NCI-H2227 (cell line): ENCODE measurements around the gene IGFBP3.

Experiments
- DNase-seq: peaks from one replicate; lab custom pipeline; 2025; ENCODE audit not compliant: unreplicated experiment; lab: John Stamatoyannopoulos, UW

The IGFBP3 gene

DNA sequence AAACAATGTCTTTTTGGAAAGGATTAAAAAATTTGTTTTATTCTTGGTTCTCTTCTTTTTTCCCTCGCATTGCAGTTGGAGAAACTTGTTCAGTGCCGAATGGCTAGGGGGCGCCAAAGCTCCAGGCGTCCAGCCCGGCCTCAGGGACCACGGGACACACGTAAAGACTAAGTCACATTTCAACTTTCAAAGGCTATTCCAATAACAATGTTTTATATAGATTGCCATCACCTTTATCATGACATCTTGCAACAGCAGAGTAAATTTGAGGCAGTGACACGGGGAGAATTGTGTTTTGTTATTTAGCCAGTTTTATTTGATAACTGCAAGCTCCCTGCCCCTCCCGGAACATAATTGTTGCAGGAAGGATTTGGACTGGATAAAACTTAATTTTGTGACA is 2.2 kb upstream of the IGFBP3 start:
- peak; percentile 6 for DNase-seq

DNA sequence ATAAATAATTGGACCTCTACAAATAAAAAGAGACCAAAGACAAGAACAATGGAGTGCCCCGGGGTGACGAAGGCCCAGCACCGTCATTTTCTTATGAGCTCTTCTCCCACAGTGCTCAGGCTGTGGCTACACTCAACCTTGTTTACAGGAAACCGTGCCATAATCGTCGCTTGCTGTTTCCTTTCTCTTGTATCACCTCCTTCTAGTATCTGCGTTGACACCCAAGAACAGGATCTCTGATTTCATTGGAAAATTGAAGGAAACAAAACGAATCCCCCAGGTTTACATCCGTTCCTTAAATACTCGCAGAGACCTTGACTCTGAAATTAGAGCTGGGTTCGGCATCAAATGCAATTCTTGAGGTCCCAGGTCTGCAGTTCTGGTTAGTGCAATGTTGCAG is 1.7 kb upstream of the IGFBP3 start:
- no peak for DNase-seq

- DNase-seq = no peak
These were observed 837 bp upstream of the IGFBP3 start for GRCh38 chr7:45921699-45922519.

DNA sequence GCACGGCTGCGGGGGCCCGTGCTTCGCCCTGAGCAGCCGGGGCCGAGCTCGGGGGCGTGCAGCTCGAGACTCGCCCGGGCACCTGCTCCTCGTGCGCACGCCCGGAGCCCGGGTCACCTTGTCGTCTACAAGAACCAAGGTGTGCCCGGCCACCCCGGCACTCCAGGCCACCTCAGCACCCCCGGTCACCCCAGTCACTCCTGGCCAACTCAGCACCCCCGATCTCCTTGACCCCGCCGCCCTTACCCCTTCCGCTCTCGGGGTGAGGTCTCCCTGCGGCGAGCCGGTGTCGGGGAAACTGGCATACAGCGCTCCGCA is 268 bp upstream of the IGFBP3 start:
- no peak for DNase-seq

- DNase-seq = no peak
These were observed 1.0 kb downstream of the IGFBP3 start for GRCh38 chr7:45919993-45920459.

DNA sequence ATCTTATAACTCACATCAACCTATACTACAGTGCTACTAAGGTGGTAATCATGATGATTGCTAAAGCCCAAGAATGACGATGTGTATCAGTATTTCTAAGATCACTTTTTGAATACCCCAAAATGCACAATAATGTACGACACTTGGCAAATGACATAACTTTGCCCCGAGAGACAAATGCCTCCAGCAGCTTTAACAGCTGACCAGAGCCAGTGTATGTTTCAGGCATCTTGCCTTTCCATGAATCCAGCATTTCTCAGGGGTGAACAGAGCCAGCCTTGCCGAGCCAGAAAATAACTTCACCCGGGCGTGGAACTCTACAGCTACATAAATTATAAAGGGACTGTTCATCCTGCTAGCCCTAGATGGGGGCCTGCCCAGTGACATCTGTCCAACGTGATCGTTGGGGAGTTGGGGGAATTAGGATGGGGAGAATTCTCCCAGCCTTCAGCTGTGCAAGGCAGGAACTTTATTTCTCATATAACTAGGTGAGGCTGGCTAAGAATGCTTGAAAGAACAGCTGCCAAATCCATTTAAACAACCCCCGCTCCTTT is 1.8 kb downstream of the IGFBP3 start:
- no peak for DNase-seq

- DNase-seq = no peak
These were observed 2.5 kb downstream of the IGFBP3 start for GRCh38 chr7:45918556-45918955.

- peak; percentile 34 for DNase-seq
These were observed 3.4 kb downstream of the IGFBP3 start for GRCh38 chr7:45917658-45918057.

DNA sequence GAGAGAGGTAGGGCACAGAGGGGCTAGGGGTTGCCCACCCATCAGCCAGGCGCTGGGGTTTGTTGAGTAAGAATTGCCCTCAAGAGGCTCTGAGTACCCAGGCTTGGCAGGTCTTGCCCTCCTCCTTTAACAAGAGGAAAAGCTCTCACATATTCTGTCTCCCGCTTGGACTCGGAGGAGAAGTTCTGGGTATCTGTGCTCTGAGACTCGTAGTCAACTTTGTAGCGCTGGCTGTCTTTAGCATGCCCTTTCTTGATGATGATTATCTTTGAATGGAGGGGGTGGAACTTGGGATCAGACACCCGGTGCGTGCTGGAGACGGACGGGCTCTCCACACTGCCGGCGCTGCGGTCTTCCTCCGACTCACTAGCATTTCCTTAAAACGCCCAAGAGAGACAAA is 4.0 kb downstream of the IGFBP3 start:
- DNase-seq = no peak

DNA sequence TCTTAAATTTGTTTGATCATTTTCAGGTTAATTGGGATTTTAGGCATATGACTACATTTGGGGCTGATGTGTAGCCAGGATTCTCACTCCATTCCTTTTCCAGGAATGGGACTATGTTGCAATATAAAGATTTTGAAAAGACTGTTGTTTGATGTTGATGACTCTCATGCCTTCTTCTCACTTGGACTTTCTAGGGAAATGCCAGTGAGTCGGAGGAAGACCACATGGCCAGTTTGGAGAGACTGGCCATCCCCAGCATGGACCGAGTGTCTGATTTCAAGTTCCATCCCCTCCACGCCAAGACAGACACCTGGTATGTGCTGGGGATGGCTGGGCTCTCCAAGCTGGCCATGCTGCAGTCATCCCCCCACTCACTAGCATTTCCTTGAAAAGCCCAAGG is 5.5 kb downstream of the IGFBP3 start:
- DNase-seq = no peak

DNA sequence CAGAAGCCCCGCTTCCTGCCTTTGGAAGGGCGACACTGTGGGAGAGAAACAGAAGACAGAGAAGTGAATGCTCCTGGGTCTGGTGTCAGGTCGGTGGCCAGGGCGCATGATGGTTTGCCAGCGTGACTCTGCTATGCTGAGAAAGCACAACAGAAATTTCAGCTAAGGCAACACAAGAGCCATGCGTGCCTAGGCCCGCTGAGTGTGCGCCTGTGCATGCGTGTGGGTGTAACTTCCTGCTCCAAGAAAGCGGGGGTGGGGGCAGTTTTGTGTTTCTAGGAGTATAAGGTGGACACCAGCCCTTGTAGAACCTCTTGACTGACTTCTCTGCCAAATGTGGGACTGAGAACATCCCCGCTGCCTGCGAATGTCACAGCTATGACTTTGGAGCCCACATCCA is 6.2 kb downstream of the IGFBP3 start:
- no peak for DNase-seq

- no peak for DNase-seq
These were observed 8.1 kb downstream of the IGFBP3 start for GRCh38 chr7:45912972-45913371.

DNA sequence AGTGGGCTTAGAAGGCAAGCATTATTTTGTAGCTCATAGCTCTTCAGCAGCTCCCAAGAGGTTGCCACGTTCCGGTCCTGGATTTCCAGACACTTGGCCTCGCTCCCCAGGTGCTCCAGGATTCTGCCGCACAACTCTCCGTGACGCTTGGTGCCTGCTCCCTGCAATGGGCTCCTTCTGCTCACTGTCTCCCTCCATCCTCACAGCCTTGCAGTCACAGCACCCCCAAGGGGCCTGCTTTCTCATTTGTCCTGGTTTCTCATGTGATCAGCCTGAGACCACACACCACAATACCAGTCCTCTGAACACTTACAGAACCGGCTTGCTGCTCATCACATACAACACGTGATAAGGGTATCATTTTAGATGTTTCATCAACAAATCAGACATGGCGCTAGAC is 9.8 kb downstream of the IGFBP3 start:
- no peak for DNase-seq

DNA sequence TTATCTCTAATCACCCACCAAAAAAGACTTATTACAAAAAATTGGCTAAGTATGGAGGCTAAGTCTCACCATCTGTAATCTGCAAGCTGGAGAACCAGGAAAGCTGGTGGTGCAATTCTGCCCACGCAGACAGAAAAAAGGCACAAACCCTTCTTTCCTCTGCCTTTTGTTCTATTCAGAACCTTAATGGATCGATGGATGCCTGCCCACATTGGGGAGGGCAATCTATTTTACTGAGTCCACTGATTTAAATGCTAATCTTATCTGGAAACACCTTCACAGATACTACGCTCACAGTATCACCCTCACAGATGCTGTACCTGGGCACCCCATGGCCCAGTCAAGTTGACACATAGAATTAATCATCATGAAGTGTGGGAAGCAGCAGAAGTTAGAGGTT is 10.2 kb downstream of the IGFBP3 start:
- DNase-seq = no peak

GRCh38 chr7:45909561-45909960 is 11.5 kb downstream of the IGFBP3 start:
- no peak for DNase-seq

DNA sequence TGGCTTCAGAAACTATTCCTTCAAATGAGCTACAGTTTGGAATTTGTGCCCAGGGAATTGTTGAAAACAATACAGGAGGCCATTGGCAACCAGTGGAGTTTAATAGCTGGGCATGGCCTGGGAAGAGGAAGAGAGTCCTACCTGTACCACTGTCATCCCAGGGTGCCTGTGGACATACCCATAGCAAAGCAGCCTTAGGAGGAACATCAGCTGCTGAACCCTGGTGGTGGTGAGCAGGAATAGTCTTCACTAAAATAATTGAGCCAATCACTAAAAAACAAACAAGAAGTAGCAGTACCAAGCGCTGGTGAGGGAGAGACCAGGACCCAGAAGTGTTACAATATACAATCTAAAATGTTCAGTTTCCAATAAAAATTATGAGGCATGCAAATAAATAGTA is 18.3 kb downstream of the IGFBP3 start:
- DNase-seq = no peak

DNA sequence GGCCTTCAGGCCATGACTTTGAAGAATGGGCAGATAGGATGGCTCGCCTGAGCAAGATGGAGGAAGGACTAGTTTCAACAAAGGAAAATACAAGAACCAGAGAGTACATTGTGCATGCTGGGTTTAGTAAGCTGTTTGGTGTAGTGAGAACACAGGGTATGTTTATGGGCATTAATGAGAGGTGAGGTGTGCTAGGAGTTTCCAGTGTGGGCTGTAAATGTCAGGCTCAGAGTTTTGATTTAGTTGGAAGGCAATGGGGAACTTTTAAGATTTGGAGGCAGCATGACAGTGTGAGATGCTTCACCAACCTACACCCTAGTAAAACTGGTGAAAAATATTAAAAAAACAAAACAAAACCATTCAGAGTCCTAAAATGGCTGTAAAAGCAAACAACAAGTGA is 19.5 kb downstream of the IGFBP3 start:
- DNase-seq = no peak

DNA sequence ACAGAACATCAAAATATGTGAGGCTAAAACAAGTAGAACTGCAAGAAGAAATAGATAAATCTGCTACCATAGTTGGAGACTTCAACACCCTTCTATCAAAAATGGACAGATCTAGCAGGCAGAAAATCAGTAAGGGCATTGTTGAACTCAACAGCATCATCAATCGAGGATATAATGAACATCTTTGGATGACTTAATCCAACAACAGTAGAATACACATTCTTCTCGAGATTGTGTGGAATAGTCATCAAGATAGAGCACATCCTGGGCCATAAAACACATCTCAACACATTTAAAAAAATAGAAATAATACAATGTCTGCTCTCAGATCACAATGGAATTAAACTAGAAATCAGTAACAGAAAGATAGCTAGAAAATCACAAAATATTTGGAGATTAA is 22.9 kb downstream of the IGFBP3 start:
- no peak for DNase-seq

- no peak for DNase-seq
These were observed 23.9 kb downstream of the IGFBP3 start for GRCh38 chr7:45897042-45897690.

DNA sequence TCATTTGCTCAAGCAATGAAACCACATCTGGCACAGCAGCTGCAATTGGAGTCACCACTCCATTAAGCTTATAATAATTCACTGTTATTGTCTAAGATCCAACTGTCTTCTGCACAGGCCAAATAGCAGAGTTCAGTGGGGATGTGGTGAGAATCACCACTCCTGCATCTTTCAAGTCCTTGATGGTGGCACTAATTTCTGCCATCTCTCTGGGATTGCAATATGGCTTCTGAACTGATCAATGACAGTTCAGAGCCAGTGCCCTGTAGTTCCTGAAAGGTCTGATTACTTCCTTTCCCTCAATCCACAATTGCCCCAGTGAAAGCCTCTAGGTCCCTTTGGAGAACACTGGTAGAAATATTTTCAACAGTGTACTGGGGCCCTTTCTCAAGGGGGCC is 26.4 kb downstream of the IGFBP3 start:
- DNase-seq = no peak

DNA sequence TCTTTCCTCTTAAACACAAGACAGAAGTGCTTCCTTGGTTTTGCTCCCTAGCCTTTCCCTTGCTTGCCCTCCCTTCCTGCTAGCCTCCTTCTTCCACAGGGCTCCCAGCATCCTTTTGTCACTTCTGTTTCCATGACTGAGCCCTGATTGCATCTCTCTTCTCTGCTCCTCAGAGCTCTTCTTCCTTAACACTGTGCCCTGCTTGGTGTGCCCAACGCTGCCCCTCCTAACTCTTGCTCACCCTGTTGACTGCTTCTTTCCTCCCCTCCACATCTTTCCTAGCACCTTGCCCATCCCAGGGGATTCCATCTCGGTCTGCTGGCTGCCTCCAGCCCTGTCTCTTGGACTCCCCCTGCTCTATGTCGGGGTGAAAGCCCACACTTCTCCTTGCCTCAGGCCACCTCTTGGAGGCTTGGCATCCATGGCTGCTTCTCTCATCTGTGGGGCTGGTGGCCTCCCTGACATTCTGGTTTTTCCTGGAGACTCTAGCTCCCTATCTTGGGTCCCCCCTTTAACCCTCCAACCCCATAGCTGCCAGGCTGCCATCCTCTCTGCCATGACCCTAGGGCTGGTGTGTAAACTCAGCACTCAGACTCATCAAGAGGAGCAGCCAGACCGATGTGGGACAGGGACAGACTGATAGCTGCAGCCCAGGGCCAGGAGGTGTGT is 26.9 kb downstream of the IGFBP3 start:
- DNase-seq = no peak
